HG02798 (cell line): ENCODE measurements around the gene DNAJB6.

Experiments
- ATAC-seq: cut with Tn5 transposase; IDR thresholded peaks from one replicate; pipeline ENCODE4 v1.9.1; 2021; ENCODE audit warnings: mild to moderate bottlenecking; ENCODE audit not compliant: unreplicated experiment, poor library complexity

Gene DNAJB6

DNA sequence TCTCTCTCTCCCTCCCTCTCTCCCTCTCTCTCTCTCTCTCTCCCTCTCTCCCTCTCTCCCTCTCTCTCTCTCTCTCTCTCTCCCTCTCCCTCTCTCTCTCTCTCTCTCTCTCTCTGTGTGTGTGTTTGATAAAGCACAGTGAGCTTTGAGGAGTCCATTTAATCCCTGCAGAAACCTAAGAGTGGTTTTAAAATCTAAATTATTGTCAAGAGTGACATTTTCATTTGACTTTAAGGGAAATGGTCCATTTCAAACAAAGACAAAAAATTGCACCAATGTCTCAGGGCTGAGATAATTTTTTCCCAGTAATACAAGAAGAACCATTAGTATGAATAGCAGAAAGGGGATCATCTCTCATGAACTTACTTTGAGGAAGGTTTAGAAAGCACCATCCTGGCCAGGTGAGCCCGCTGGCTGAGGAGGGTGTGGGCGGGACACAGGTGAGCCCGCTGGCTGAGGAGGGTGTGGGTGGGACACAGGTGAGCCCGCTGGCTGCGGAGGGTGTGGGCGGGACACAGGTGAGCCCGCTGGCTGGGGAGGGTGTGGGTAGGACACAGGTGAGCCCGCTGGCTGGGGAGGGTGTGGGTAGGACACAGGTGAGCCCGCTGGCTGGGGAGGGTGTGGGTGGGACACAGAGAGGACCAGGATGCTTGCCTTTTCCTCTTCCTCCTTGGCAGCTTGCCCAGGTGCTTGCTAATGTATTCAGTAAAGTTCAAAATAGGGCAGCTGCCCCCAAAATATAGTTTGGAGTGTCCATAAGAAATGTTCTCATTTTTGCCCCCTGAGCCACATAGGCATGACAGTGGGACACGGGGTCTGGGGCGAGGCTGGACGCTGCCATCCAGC lies 125.0 kb downstream of the DNAJB6 start:
- no peak for ATAC-seq

DNA sequence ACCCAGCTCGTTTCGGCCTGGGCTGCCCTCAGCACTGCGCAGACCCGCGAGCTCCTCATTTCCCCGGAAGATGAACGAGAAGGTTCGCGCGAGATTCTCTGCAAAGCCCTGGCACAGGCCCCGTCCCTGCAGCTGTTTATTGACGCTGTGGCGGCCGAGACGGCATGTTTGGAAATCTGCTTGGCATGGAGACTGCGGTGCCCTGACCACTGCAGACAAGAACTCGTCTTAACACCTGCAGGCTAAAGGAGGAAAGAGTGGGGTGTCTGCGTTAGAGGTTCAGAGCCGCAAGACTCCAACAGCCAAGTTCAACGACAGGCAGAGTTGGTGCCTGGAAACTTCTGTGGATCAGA lies 125.6 kb downstream of the DNAJB6 start:
- ATAC-seq: no peak

GRCh38 chr7:157462840-157463239 lies 126.0 kb downstream of the DNAJB6 start:
- no peak for ATAC-seq

DNA sequence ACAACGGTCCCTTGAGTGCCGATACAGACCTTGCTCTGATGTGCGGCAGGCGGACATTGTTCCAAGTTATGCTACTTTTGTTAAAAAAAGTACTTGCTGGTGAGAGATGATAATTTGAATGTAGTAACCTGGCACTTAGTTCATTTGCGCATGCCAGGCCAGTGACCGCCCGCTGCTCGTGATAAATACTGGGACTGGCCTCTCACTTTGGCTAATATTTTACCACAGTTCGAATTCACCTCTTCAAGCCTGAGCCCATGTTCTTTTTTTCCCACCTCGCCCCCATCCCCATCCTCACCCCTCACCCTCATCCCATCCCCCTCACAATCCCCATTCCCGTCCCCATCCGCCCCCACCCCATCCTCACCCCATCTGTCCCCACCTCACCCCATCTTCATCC lies 126.4 kb downstream of the DNAJB6 start:
- ATAC-seq: no peak

DNA sequence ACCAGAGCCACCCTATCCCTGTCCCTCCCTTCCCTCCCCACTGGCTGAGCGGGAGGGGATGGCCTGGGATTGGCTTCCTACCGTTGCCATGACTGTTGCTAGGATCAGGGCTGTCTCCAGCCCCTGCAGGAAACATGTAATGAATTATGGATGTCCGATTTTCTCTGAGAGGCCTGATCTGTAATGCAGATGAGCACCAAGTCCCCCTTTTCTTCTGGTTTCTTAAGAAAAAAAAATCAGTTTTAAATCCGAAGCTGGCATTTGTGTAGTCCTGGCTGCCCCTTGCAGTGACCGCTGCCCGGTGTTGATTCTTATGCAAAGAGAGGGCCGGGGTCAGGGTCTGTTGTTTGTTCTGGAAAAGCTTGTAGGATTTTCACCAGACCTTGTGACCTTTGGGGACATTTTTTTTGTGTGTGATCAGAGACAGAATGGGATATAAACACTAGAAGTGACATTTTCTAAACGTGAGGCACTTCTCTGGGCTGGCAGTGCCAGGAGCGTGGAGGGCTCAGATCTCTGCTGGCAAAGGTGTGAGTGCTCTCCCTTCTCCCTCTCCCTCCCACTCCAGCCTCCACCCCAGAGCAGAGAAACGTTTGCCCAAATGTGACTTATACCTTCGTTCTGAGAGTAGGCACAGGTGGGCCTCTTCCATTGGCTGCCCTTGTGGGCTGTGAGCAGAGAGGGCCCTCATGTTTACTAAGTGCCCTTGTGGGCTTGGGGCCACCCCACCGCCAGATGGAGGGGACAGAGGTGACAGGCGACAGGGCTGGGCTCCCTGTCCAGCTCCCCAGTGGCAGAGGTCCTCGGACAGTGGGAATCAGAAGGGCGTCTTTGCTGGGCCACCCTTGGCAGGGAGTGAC lies 127.5 kb downstream of the DNAJB6 start:
- ATAC-seq: no peak

DNA sequence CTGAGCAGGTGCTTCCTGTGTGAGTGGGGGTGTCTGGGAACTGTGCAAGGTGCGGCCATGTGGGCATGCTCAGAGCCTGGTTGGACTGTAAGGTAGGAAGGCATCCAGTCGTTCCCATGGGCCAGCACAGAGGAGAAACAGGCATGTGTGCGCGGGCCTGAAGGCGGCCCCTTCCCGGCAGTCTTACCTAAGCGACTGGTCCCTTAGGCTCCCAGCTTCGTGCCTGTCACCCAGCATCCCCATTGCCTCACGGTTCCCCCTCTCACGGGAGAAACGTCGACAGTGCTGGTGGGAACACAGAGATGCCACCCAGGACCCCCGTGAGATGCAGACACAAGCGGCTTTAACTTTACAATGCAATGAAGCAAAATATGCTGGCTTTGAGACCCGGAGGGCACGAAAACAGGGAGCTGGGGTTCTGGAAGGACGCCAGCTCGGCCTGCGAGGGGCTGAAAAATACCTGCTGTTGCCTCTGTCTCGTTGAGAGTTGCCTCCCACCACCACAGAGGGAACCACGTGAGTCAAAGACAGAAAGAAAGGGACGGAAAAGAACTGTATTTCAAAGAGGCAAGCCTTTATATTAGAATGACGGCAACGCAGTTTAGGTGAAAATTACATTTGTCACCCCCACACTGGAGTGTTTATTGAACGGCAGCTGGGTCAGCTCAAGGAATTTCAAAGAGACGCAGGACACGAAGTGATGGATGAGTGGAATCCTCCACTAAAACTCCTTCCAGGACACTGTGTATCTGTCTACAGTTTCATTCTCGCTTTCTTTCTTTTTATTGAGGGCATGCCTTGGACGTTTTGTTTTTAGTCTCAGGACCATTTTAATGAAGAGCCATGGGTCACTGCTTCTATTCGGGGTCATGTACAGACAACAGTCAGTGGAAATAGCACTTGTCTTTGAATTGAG lies 128.4 kb downstream of the DNAJB6 start:
- no peak for ATAC-seq

DNA sequence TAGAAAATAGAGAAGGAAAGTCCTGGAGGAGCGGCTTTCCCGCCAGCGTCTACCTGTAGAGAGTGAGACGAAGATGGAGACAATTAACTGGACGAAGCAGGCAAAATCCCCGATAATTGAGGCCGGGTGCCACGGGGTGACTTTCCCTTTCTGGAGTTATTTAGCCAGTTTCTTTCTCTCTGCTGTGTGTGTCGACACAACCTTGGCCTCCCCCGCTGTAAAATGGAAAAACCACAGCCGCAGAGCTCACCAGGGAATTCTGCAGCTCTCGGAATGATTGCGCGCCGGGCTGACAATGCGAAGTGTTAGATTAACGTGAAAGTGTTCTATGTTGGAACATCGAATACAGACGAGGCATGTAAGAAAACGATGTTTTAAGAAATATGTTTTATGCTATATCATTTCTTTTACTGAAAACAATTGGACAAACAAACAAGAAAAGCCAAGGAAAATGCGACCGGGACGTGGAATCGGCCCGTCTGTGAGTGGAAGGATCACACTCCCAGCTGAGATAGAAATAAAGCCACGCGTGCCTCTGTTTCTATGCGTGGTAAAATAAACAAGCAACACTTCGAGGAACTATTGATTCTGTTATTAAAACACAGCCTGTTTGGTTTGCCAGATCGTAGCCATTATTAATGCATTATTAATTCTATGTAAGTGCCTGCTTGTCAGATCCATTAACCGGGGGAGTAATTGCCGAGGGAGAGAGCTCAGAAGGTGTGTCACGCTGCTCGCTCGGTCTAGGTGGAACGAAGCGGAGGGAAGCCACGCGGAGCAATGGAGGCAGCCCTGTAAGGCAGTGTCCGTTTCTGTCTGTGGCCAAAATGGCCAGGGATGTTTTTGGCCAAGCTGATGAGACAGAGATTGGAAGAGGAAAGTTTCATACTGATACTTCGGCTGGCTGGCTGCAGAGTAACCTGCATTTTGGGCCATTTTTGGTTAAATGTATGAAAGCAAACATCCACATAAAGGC lies 129.4 kb downstream of the DNAJB6 start:
- no peak for ATAC-seq

- ATAC-seq: no peak
These were observed 130.1 kb downstream of the DNAJB6 start for GRCh38 chr7:157466867-157467261.
